AG10803 (cell line): ENCODE data around the gene RPL18A.

ENCODE experiments used
- DNase-seq: peaks from one replicate; pipeline ENCODE4 v3.0.0; 2010; ENCODE audit warnings: low read depth
- H3K4me3 ChIP-seq: 2 replicates; pipeline ENCODE4 v1.5.1; 2011; ENCODE audit warnings: mild to moderate bottlenecking, low read length, control low read depth
- TF ChIP-seq, protein P1 (sequence below): conservative IDR thresholded peaks from 2 replicates; pipeline ENCODE4 v1.5.1; 2011; ENCODE audit warnings: mild to moderate bottlenecking, low read length, control low read depth, inconsistent platforms

Gene RPL18A

DNA sequence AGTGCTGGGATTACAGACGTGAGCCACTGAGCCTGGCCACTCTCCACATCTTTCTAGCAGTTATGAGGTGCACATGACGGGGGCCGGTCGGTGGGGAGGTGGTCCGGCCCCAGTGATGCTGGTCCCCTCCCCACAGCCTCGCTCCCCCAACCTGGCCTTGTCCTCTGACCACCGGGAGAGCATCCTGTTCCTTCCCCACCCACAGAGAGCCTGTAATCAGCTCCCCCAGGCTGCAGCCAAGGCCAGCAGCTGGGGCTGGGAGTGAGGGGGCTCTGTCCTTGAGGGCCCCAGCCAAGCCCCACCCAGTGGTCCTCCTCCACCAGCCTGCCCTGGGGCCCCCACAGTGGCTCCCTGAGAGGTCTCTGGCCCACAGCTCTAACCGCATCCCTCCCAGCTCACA, 35.4 kb upstream of the RPL18A start:
- no peak overlapping the region for H3K4me3 ChIP-seq
- no peak for DNase-seq
- TF ChIP-seq, protein P1, sequence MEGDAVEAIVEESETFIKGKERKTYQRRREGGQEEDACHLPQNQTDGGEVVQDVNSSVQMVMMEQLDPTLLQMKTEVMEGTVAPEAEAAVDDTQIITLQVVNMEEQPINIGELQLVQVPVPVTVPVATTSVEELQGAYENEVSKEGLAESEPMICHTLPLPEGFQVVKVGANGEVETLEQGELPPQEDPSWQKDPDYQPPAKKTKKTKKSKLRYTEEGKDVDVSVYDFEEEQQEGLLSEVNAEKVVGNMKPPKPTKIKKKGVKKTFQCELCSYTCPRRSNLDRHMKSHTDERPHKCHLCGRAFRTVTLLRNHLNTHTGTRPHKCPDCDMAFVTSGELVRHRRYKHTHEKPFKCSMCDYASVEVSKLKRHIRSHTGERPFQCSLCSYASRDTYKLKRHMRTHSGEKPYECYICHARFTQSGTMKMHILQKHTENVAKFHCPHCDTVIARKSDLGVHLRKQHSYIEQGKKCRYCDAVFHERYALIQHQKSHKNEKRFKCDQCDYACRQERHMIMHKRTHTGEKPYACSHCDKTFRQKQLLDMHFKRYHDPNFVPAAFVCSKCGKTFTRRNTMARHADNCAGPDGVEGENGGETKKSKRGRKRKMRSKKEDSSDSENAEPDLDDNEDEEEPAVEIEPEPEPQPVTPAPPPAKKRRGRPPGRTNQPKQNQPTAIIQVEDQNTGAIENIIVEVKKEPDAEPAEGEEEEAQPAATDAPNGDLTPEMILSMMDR = no peak

DNA sequence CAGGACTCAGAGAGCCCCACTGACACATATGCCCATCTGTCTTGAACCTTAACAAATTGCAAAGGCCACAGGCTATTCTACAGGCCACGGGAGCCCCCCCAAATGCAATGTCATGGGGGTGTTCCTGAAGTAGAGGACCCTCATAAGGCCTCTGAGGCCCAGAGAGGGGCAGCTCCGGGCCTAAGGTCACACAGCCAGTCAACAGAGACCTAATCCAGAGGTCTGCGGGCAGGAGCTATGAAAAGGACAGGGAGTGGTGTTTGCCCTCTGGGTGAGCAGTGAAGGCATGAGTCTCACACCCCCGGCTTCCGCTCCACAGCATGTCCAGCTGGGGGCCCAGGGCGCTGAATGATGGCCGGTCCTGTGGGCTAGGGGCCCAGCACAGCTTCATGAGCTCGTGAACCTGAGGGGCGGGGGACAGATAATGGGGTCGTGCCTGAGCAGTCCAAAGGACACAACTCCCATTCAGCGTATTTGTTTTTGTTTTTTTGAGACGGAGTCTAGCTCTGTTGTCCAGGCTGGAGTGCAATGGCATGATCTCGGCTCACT, 33.1 kb upstream of the RPL18A start:
- no peak for DNase-seq
- TF ChIP-seq, protein P1 = no peak
- no peak overlapping the region for H3K4me3 ChIP-seq

DNA sequence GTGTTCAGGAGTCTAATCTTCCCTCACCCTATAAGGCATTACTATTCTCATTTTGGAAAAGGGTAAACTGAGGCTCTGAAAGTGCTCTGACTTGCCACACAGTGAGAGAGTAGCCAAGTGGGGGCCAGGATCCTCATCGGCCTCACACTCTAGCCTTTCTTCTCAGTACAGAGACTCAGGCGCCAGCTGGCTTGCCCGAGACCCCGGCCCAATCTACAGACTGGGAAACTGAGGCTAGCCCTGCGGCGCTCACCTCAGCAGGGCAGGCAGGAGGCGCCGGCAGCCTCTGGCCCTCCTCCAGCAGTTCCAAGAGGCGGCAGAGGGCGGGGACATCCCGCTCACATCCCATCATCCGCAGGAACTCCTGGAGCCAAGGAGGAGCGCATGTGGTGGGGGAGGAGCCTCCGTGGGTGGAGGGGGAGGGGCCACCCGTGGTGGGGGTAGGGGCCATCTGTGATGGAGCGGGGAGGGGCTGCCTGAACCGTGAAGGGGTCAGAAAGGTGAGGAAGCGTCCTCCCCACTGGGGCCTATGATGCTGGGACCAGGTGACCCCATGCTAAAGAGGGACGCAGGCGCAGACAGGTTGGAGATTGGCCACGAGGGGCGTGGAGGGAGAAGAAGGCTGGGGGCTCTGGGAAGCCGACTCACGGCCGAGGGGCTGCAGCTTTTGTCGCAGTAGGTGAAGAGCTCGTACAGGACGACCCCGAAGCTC, 29.7 kb upstream of the RPL18A start:
- TF ChIP-seq, protein P1 = no peak
- peak overlapping the region; percentile 30 for H3K4me3 ChIP-seq
- DNase-seq = peak; percentile 15

DNA sequence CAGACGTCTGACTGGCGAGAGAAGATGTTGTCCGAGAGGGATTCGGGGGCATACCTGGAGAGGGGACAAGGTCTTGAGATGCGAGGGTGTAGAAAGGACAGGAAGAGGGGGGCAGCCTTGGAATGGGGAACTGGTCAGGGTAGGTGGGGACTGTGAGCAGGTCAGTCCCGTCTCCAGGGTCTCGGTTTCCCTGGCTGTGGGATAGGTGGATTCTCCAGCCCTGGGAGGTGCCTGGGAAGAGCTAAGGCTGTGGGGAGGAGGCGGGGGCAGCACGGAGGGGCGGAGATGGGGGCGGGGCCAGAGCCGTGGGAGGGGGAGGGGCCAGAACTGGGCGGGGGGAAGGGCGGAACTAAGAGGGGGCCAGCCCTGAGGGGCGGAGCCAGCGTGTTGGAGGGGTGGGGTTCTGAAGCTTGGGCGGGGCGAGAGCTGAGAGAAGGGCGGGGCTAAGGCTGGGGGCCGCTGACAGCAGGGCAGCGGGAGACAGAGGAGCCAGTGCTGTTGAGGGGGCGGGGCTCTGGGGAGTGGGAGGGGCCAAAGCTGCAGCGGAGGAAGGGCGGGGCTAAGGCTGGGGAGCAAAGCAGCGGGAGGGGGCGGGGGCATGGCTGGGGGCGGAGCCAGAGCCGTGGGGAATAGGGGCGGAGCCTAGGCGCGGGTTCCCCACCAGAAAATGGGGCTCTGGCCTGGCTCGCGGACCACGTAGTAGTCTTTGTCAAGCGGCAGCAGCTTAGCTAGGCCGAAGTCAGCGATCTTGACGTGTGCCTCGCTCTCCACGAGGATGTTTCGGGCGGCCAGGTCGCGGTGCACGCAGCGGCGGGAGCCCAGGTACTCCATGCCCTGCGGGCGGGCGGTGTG, 28.9 kb upstream of the RPL18A start:
- peak; percentile 57 for DNase-seq
- peak overlapping the region; percentile 30 for H3K4me3 ChIP-seq
- TF ChIP-seq, protein P1 = no peak

DNA sequence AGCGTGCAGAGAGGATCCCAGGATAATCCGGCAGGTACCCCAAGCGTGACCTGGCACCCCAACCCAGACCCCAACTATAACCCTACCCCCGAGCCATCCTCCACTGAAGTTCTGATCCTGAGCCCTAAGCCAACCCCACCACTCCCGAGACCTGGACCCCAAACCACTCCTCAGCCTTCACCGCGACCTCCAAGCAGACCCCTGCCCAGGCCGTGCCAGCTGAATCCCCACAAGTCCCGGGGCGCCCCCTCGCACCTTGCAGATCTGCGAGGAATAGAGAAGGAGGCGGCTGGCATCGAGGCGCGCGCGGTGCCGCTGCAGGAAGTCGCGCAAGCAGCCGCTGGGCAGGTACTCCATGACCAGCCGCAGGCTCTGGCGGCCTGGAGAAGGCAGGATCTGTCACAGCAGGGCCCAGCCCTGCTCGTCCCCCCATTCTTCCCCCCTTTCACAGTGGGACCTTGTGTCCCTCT, 28.3 kb upstream of the RPL18A start:
- TF ChIP-seq, protein P1 = no peak
- DNase-seq = no peak
- H3K4me3 ChIP-seq = no peak overlapping the region

DNA sequence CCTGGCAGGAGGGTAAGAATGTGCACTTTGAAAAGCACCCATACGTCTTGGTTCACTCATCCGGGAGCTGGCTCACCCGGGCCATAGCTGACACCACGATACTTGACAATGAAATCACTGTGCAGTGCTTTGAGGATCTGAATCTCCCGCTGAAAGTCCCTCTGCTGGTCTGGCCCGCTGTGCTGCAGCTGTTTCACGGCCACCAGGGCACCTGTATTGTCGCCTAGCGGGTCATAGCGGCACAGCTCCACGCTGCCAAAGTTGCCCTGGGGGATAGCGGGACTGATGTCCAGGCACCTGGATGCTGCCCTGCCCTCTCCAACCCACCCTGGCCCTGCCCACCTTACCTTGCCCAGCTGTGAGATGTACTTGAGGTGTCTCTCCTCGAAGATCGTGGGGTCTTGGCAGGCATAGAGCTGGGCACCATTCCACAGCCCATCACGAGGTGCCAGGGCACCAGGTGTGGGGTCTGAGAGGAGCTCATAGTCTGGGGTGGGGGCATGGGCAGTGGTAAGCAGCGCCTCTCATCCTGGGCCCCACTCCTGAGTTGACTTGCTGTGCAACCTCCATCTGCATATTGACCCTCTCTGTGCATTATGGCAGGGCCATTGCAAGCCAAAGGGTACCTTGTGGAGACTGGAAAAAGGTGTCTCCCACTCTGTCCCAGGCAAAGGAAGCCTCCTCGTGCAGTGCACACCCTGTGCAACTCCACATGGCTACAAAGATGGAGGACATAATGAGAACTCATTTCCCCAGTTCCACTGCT, 27.1 kb upstream of the RPL18A start:
- H3K4me3 ChIP-seq = no peak overlapping the region
- DNase-seq = no peak
- TF ChIP-seq, protein P1 = no peak
